GM12865 (cell line): ENCODE data around the gene USHBP1.
A peak's percentile ranks its signal among the peaks of the same experiment; 100 is the strongest.

Source experiments
- DNase-seq: peaks from one replicate; pipeline ENCODE4 v3.0.0; 2010; ENCODE audit warnings: low read depth
- H3K4me3 ChIP-seq: 2 replicates; pipeline ENCODE4 v1.5.1; 2011; ENCODE audit warnings: mild to moderate bottlenecking, low read depth, low read length, control low read depth
- CTCF ChIP-seq: IDR thresholded peaks from 2 replicates; pipeline ENCODE4 v1.5.1; 2011; ENCODE audit warnings: low read length, control low read depth, low read depth, inconsistent platforms; ENCODE audit not compliant: insufficient read depth; ENCODE audit errors: missing control alignments

Gene USHBP1

GRCh38 chr19:17260842-17261325 lies 3.7 kb downstream of the USHBP1 start:
- DNase-seq: peak; percentile 94
- no peak overlapping the region for H3K4me3 ChIP-seq
- TF ChIP-seq CTCF: peak; percentile 98

GRCh38 chr19:17259934-17260333 lies 4.6 kb downstream of the USHBP1 start:
- no peak for TF ChIP-seq CTCF
- no peak for DNase-seq
- H3K4me3 ChIP-seq: no peak overlapping the region

GRCh38 chr19:17259118-17259780 lies 5.3 kb downstream of the USHBP1 start:
- TF ChIP-seq CTCF: no peak
- no peak for DNase-seq
- H3K4me3 ChIP-seq: no peak overlapping the region

- no peak for TF ChIP-seq CTCF
- no peak for DNase-seq
- no peak overlapping the region for H3K4me3 ChIP-seq
Observed at GRCh38 chr19:17256130-17256529, 8.4 kb downstream of the USHBP1 start.

GRCh38 chr19:17255150-17255621 lies 9.4 kb downstream of the USHBP1 start:
- no peak for DNase-seq
- TF ChIP-seq CTCF: no peak
- H3K4me3 ChIP-seq: no peak overlapping the region

GRCh38 chr19:17254636-17255035 lies 9.9 kb downstream of the USHBP1 start:
- TF ChIP-seq CTCF: no peak
- no peak for DNase-seq

More at GRCh38 chr19:17254636-17255035, 9.9 kb downstream of the USHBP1 start:
- H3K4me3 ChIP-seq: no peak overlapping the region
